Stimulated activated CD8-positive, alpha-beta memory T cell treated with anti-CD3 and anti-CD28 coated beads, Interleukin-12 subunit alpha, Interleukin-12 subunit beta, amount 100 ng/mL, for 24 hours (primary cell): ENCODE measurements around the gene LONP1.

Experiments
- DNase-seq: peaks from one replicate; pipeline ENCODE4 v3.0.0-alpha.2; 2020; ENCODE audit errors: extremely low read depth

The LONP1 gene

GRCh38 chr19:5645409-5645808 lies 74.5 kb downstream of the LONP1 start:
- no peak for DNase-seq

GRCh38 chr19:5644037-5644436 lies 75.9 kb downstream of the LONP1 start:
- no peak for DNase-seq

GRCh38 chr19:5643060-5643459 lies 76.9 kb downstream of the LONP1 start:
- DNase-seq: no peak

GRCh38 chr19:5642204-5642603 lies 77.7 kb downstream of the LONP1 start:
- no peak for DNase-seq
